ENCODE data around the gene PCDHGC3.

PCDHGC3 gene

DNA sequence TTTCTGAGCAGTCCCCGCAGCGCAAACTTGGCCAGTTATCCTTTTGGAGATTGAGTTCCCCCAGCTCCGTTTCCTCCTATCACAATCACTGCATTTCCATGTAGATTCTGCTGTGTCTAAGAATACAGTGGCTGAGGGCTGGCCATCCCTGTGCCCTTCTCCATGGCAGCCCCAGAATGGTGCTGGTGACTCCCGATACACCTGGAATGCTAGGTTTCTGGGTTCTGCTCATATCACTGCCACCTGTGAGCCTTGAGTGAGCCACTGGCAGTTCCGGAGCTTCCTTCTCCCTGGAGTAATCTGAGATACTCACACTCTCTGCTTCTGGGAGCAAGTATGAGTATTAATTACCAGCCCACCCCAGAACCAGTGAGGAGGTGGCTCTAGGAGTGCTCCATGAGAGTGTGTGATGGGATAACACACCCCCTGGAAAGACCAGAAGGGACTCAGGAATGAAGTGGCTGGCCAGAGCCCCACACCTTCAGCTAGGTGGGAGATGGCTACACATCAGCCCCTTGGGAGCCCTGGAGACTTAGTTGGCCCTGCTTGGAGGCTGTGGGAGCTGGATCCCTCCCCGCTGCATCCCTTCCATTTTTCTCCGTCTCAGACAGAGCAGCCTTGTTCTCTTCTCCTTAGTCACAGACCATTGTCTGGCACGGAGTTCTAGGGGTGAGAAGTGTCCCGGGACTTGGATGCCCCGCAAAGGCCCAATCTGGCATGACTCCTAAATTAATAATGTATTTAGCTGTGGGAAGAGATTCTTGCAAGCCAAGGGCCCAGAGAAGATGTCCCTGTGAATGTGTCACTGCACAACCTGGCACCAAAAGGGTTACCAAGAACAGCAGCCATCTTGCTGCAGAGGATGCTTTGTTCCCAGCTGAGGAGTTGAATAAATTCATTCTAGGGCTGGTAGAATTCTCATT lies 18.0 kb downstream of the PCDHGC3 start:
- H3K27ac ChIP-seq (ENCODE audit: low read depth, low read length), result 0 out of 2 replicates have a peak overlapping the region, but pooled peaks have one; percentile 23
- peaks cover 54% of the 10 kb centered on the region for H3K79me2 ChIP-seq (ENCODE audit: control insufficient read depth, low read length)

GRCh38 chr5:141494761-141495452 lies 19.1 kb downstream of the PCDHGC3 start:
- H3K4me2 ChIP-seq (ENCODE audit: low read length), result peak overlapping the region; percentile 48
- TF ChIP-seq EZH2phosphoT487 (IDR thresholded peaks at IDR 0.05; ENCODE audit: borderline replicate concordance, low read length) (no peak), CTCF (IDR thresholded peaks at IDR 0.05; ENCODE audit: low read depth, low read length, poor library complexity, severe bottlenecking) (no peak)
- peaks cover 84% of the 10 kb centered on the region for H3K36me3 ChIP-seq (ENCODE audit: control insufficient read depth, low read length)
- peaks cover 42% of the 10 kb centered on the region for H3K79me2 ChIP-seq (ENCODE audit: control insufficient read depth, low read length)
- H3K27ac ChIP-seq (ENCODE audit: low read depth, low read length), result no peak overlapping the region
- H3K4me3 ChIP-seq (ENCODE audit: low read length), result peak overlapping the region; percentile 45
- H4K20me1 ChIP-seq (ENCODE audit: control insufficient read depth, insufficient read depth, low read depth, low read length), result no peaks in the 10 kb centered on the region
- no peaks in the 10 kb centered on the region for H3K9me2 ChIP-seq (replicated peaks; ENCODE audit: control insufficient read depth, low read length)
- H3K9me3 ChIP-seq (ENCODE audit: control insufficient read depth, insufficient read depth, low read length), result no peaks in the 10 kb centered on the region
- H3F3A ChIP-seq (ENCODE audit: control insufficient read depth, insufficient read depth), result peaks cover 5% of the 10 kb centered on the region; the same call in 1 of the 2 replicates
- peaks cover 62% of the 10 kb centered on the region for H3K4me1 ChIP-seq (ENCODE audit: control insufficient read depth, low read length)
- H3K27me3 ChIP-seq (ENCODE audit: control insufficient read depth, low read length), result no peaks in the 10 kb centered on the region

More for the DNA sequence above, 18.0 kb downstream of the PCDHGC3 start:
- Histone ChIP-seq H3K4me1 (ENCODE audit: control insufficient read depth, low read length) (peaks cover 65% of the 10 kb centered on the region), H3K9me2 (replicated peaks; ENCODE audit: control insufficient read depth, low read length) (no peaks in the 10 kb centered on the region), H3K4me3 (ENCODE audit: low read length) (no peak overlapping the region), H3F3A (ENCODE audit: control insufficient read depth, insufficient read depth) (peaks cover 5% of the 10 kb centered on the region; the same call in 1 of the 2 replicates), H3K4me2 (ENCODE audit: low read length) (peak overlapping the region; percentile 48), H3K9me3 (ENCODE audit: control insufficient read depth, insufficient read depth, low read length) (no peaks in the 10 kb centered on the region), H4K20me1 (ENCODE audit: control insufficient read depth, insufficient read depth, low read depth, low read length) (no peaks in the 10 kb centered on the region), H3K36me3 (ENCODE audit: control insufficient read depth, low read length) (peaks cover 88% of the 10 kb centered on the region), H3K27me3 (ENCODE audit: control insufficient read depth, low read length) (no peaks in the 10 kb centered on the region)
- no peak for TF ChIP-seq CTCF (IDR thresholded peaks at IDR 0.05; ENCODE audit: low read depth, low read length, poor library complexity, severe bottlenecking)
- no peak for TF ChIP-seq EZH2phosphoT487 (IDR thresholded peaks at IDR 0.05; ENCODE audit: borderline replicate concordance, low read length)

GRCh38 chr5:141495453-141495811 lies 19.7 kb downstream of the PCDHGC3 start:
- Histone ChIP-seq H3K79me2 (ENCODE audit: control insufficient read depth, low read length) (peaks cover 38% of the 10 kb centered on the region), H3K4me3 (ENCODE audit: low read length) (no peak overlapping the region), H3K4me2 (ENCODE audit: low read length) (peak overlapping the region; percentile 48), H3K27ac (ENCODE audit: low read depth, low read length) (no peak overlapping the region), H3F3A (ENCODE audit: control insufficient read depth, insufficient read depth) (peaks cover 5% of the 10 kb centered on the region; the same call in 1 of the 2 replicates), H3K27me3 (ENCODE audit: control insufficient read depth, low read length) (no peaks in the 10 kb centered on the region), H3K9me2 (replicated peaks; ENCODE audit: control insufficient read depth, low read length) (no peaks in the 10 kb centered on the region), H4K20me1 (ENCODE audit: control insufficient read depth, insufficient read depth, low read depth, low read length) (no peaks in the 10 kb centered on the region), H3K4me1 (ENCODE audit: control insufficient read depth, low read length) (peaks cover 57% of the 10 kb centered on the region), H3K36me3 (ENCODE audit: control insufficient read depth, low read length) (peaks cover 78% of the 10 kb centered on the region), H3K9me3 (ENCODE audit: control insufficient read depth, insufficient read depth, low read length) (no peaks in the 10 kb centered on the region)
- no peak for TF ChIP-seq EZH2phosphoT487 (IDR thresholded peaks at IDR 0.05; ENCODE audit: borderline replicate concordance, low read length)
- TF ChIP-seq CTCF (IDR thresholded peaks at IDR 0.05; ENCODE audit: low read depth, low read length, poor library complexity, severe bottlenecking), result no peak

Data from DOHH2 (cell line).